ENCODE measurements around the gene ZNF343.

Gene ZNF343

GRCh38 chr20:2473516-2473915 is 35.2 kb downstream of the ZNF343 start:
- no peak for DNase-seq (ENCODE audit: low spot score)

DNA sequence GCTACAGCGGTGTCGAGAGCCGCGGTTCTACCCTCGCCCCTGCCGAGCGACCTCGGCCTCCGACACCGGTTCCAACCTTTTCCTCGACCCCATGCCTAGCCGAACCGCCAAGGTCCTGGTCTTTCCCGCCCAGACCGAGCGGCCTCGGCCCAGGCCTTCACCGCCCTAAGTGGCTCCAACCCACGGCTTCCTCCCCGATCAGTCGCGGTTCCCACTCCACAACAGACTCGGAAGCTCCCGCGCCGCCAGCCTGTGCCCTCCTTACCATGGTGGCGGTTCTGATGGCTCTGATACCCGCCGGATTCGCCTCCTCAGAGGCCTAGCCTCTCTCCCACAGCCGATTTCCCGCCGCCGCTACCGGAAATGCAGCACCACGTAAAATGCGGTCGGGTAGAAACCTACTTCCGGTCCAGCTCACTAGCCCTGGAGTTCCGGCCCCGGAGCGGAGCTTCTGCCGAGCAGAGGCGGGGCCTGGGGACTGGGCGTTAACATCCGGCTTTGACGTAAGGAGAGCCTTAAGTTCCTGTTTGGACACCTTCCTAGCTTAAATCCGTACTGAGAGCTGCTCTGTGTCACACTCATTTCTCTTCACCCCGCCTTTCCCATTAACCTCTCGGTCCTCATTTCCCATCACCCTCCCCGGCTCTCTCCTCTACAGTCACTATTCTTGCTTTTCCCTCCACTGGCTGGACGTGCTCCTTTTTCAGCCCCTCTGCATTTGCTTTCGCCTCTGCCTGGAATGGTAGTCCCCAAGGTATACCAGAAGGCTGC is 38.1 kb downstream of the ZNF343 start, which contains the start of gene SNRPB:
SNRPB (minus strand) TSS at position 367 of the 771 bp plus-strand sequence; CDS start at position 268, 99 bp downstream.
- DNase-seq (ENCODE audit: low spot score), result peak; percentile 94

DNA sequence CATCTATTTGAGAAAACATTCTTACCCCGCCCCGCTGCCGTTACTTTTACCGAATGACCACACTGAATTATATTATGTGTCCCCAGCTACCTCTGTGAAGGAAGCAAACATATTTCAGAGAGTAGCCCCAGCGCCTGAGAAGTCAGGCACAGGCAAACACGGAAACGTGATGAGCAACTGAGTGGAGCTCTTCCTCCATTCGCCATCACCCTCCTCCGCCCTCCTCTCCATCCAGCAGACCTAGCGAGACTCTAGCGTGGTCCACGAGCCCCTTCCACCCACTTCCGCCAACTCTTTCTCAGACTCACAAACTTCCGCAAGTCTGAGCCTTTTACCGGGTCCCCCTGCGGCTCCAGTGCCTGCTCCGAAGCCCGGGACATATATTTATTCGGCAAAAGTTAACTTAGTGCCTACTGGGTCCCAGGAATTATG is 38.7 kb downstream of the ZNF343 start:
- DNase-seq (ENCODE audit: low spot score), result peak; percentile 68

GRCh38 chr20:2468581-2469407 is 39.9 kb downstream of the ZNF343 start:
- no peak for DNase-seq (ENCODE audit: low spot score)

- no peak for DNase-seq (ENCODE audit: low spot score)
These were observed 41.3 kb downstream of the ZNF343 start for GRCh38 chr20:2467412-2467811.

- no peak for DNase-seq (ENCODE audit: low spot score)
These were observed 43.6 kb downstream of the ZNF343 start for GRCh38 chr20:2465100-2465499.

- no peak for DNase-seq (ENCODE audit: low spot score)
These were observed 44.9 kb downstream of the ZNF343 start for GRCh38 chr20:2463616-2464365.

- DNase-seq (ENCODE audit: low spot score), result no peak
These were observed 46.2 kb downstream of the ZNF343 start for GRCh38 chr20:2462484-2462883.

GRCh38 chr20:2460752-2461424 is 47.8 kb downstream of the ZNF343 start:
- no peak for DNase-seq (ENCODE audit: low spot score)

DNA sequence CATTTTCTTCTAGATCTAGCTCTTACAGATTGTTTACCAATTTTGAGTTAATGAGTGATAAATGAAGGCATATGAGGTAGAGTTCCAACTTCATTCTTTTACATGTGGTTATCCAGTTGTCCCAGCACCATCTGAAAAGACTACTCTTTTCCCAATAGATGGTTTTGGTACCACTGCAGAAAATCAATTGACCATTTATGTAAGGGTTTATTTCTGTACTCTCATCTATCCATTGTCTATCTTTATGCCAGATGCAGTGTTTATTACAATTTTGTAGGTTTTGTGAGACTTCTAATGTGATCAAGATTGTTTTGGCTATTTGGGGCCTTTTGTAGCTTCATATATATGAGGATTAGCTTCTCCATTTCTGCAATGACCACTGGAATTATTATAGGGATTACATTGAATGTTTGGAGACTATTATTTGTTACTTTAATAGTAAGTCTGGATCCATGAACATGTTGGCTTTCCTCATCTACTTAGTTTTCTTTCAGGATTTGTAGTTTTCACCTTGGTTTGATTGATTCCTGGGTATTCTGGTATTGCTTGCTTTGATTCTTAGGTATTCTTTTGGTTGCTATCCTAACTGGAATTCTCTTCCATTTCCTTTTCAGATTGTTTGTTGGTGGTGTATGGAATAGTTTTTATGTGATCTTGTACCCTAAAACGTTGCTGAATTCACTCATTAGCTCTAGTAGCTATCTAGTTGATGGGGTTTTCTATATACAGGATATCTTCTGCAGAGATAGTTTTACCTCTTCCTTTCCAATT is 48.5 kb downstream of the ZNF343 start:
- no peak for DNase-seq (ENCODE audit: low spot score)

DNA sequence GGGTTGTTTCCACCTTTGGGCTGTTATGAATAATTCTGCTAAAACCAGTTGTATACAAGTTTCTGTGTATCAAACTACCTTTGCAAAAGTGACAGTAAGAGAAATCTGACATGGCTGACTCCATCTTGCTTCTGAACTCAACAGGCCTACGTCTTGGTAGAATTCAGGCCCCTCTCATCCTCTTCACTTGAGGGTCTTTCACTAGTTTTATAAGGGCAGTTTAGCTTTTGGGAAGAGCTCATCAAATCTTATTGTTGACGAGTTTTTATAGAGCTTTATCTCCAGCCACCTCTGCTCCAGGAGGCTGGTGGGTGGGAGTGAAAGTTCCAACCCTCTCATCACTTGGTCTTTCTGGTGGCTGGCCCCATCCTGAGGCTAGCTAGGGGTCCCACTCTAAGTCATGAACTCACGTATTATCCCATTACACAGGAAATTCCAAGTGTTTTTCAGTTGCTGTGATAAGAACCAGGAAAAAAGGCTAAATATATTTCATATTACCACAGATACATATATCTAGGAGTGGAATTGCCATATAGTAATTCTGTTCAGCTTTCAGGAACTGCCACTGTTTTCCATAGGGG is 49.7 kb downstream of the ZNF343 start:
- no peak for DNase-seq (ENCODE audit: low spot score)

DNA sequence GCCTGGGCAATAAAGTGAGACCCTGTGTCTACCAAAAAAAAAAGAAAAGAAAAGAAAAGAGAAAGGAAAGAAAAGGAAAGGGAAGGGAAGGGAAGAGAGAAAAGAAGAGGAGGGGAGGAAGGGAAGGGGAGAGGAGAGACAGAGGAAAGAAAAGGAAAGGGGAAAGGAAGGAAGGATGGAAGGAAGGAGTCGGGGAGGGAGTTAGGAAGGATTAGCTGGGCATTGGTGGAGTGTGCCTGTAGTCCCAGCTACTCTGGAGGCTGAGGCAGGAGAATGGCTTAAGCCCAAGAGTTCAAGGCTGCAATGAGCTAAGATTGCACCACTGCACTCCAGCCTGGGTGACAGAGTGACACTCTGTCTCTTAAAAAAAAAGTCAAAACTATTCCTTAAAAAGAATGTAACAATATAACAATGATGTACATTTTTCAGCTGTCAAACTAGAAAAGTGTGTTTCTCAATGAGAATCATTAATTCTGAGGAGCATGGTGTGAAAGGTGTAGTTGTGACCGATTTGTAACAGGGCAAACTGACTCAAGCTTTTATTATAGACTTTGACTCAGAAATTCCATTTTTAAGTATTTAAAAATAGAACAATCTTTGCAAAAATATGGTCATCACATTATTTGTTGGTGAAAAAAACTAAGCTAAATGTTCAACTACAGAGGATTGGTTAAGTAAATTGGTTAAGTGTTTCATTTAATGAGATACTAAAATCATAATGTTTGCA is 52.8 kb downstream of the ZNF343 start:
- no peak for DNase-seq (ENCODE audit: low spot score)

GRCh38 chr20:2453792-2454191 is 54.9 kb downstream of the ZNF343 start:
- DNase-seq (ENCODE audit: low spot score), result no peak

DNA sequence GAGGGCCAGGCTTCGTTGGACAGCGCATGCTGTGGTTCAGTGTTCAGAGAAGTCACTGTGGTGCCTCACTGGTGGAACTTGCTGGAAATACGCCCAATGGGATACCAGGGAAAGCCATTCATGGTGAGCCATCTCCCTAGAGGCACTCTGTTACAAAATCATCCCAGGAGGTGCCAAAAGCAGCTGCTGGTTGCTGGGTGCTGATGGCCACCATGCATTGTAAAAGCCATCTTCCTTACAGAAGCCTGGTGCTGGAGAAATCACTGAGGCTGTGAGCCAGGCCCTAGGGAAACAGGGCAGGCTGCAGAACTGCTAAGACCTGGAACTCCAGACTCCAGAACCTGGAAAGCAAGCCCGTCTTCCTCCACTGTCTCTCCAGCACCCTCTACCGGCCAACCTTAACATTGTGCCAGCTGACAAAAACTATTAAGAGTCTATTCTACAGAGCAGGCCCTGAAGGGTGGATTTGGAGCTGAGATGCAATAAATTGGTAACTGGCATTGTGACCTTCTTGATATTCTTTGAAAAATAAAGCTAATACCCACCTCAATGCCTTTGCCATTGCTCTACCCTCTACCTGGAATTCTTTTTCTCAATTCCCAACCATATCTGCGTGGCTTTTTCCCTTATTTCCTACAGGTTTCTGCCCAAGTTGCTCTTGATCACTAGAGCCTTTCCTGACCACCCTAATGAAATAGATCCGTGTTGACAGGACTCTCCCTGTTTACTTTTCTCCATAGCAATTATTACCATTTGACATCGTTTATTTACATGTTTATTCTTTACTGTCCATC is 56.6 kb downstream of the ZNF343 start:
- peak; percentile 79 for DNase-seq (ENCODE audit: low spot score)

DNA sequence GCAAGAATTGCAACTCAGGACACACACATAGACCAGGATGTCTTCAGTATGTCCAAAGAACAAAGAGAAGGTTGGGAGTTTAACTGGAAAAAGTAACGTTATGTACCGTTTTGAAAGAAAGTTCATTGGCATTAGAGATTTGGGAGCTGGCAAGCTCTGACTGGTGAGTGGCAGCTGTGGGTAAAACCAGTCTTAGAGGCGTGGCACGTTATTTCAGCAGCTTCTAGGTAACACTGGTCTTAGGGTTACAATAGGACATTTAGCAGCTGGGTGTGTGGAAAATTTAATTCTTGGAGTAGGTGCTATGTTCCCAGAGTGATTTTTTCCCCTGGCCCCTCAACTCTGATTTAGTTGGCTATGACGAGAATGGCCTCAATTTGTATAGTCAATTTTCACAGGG is 57.3 kb downstream of the ZNF343 start:
- no peak for DNase-seq (ENCODE audit: low spot score)

DNA sequence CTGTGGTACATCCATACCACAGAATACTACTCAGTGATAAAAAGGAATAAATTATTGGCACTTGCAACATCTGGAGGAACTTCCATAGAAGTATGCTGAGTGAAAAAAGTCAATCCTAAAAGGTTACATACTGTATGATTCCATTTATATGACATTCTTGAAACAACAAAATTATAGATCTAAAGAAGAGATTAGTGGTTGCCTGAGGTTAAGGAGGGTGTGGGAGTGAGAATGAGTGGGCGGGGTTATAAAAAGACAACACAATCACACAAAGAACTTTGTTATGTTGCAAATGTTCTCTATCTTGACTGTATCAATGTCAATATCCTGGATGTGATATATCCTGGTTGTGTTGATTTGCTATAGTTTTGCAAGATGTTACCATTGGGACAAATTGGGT is 59.3 kb downstream of the ZNF343 start:
- no peak for DNase-seq (ENCODE audit: low spot score)

DNA sequence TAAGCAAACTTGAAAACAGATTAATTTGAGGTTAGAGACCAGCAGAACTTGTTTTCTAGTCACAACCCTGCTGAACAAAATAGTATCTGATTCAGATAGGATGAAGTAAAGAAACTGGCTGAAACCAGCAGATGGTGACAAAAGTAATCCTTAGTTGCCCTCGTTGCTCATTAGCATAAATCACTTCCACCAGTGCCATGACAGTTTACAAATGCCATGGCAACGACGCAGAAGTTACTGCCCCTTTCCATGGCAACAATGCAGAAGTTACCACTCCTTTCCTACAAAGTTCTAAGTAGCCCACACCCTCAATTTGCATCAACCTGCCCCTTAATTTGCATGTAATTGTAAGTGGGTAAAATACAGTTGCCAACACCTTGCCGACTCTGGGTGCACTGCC is 61.9 kb downstream of the ZNF343 start:
- no peak for DNase-seq (ENCODE audit: low spot score)

Data from D341Med (cell line).